Mesothelial cell of epicardium (in vitro differentiated cells): ENCODE results near the gene BNIP3. TPM values are rescaled to one million over a fixed set of nuclear protein-coding genes. Genes with fewer than 3 reads are reported as not detected.
"Not testable (repeated sequence)": the region's sequence is repeated elsewhere in the genome, so short reads cannot be mapped to it uniquely, and the experiment has no call there.

ENCODE experiments used
- DNase-seq, 2 experiments: peaks; one replicate each; pipeline ENCODE4 v3.0.0; 2021; ENCODE audit warnings: low spot score in 2 of 2; ENCODE audit not compliant: unreplicated experiment in 2 of 2
- H3K27ac Mint-ChIP-seq: 2 replicates; pipeline ENCODE4 v1.8.0; 2021; ENCODE audit warnings: mixed read lengths
- H3K27me3 Mint-ChIP-seq: 2 replicates; pipeline ENCODE4 v1.8.0; 2021; ENCODE audit warnings: low read depth, mixed read lengths
- H3K36me3 Mint-ChIP-seq: 2 replicates; pipeline ENCODE4 v1.8.0; 2021; ENCODE audit warnings: mixed read lengths
- H3K4me1 Mint-ChIP-seq: 2 replicates; pipeline ENCODE4 v1.8.0; 2021; ENCODE audit warnings: mixed read lengths
- H3K4me3 Mint-ChIP-seq: 2 replicates; pipeline ENCODE4 v1.8.0; 2021; ENCODE audit warnings: mild to moderate bottlenecking, moderate library complexity, mixed read lengths
- H3K9me3 Mint-ChIP-seq: 2 replicates; pipeline ENCODE4 v1.8.0; 2021; ENCODE audit warnings: mixed read lengths
- total RNA-seq: library from RNA; stranded (reverse); gene quantifications from 3 replicates; pipeline ENCODE4 v1.2.1, GENCODE V29; 2021
- TF ChIP-seq, protein P1 (sequence below): fragments of 200-600 bp; sonication (generic); IDR thresholded peaks from one replicate; pipeline ENCODE4 v1.5.0; 2021; ENCODE audit warnings: antibody characterized with exemption; ENCODE audit not compliant: unreplicated experiment

BNIP3 gene
- total RNA-seq, 1 donor from 2014 or later: 50.8 TPM

DNA sequence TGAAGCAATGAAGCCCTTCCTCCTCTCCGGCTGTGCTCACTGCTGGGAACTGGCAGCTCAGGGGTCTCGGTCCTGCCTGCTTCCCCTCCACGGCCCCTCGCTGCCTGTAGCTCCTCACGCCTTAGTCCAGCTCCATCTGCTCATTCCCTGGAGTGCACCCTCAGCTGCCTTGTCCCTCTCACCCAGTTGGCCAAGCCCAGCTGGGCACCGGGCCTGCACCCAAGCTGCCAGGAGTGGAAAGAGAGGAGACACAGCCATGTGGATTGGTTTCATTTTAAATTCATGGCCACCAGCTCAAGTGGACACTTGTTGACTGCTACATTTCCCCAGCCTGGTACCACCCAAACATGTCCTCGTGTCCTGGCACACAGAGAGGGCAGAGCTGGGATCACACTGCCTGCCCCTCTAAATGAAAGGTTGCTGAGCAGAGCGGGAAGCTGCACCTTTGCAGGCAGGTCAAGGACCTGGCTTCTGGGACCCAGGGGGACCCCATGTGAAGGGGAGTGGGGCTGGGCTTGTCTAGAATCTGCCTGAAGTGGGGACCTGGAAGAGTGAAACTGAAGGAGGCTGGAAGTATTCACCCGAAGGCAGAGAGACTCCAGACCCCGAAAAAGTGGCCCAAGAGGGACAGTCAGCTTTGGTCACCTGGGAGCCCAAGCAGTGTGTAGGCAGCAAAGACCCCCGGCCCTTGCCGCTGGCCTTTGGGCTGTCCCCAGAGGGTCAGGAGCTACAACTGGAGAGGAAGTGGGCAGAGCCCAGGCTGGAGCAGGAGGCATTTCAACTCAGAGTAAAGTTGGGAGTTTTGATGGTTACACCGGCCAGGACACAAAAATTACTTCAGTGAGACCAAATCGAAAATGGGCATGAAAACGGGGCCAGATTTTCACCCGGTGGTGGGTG is 15.0 kb upstream of the BNIP3 start:
- DNase-seq: no peak
- Mint-ChIP-seq H3K4me3 (no peak overlapping the region), H3K27me3 (peaks cover 7% of the 10 kb centered on the region), H3K27ac (peak overlapping the region; percentile 32), H3K4me1 (peaks cover 18% of the 10 kb centered on the region), H3K9me3 (no peaks in the 10 kb centered on the region), H3K36me3 (no peaks in the 10 kb centered on the region)
- TF ChIP-seq, protein P1, sequence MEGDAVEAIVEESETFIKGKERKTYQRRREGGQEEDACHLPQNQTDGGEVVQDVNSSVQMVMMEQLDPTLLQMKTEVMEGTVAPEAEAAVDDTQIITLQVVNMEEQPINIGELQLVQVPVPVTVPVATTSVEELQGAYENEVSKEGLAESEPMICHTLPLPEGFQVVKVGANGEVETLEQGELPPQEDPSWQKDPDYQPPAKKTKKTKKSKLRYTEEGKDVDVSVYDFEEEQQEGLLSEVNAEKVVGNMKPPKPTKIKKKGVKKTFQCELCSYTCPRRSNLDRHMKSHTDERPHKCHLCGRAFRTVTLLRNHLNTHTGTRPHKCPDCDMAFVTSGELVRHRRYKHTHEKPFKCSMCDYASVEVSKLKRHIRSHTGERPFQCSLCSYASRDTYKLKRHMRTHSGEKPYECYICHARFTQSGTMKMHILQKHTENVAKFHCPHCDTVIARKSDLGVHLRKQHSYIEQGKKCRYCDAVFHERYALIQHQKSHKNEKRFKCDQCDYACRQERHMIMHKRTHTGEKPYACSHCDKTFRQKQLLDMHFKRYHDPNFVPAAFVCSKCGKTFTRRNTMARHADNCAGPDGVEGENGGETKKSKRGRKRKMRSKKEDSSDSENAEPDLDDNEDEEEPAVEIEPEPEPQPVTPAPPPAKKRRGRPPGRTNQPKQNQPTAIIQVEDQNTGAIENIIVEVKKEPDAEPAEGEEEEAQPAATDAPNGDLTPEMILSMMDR: no peak

DNA sequence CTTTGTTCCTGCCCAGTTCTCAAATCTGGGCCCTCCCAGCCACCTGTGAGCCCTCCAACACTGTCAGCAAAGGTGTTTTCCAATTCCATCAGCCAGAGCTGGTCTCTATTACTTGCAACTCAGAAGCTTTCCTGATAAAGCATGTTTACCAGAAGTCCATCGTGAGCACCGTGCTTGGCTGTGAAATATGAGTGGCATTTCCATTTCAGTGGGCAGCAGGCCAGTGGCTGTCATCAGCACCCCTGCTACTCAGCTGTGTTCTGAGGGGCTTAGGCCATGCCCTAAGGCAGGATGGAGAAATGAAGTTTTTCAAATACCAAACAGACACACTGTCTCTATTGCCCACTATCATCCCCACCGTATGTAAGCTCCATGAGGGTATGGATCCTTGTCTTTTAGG is 12.7 kb upstream of the BNIP3 start:
- Mint-ChIP-seq H3K9me3 (no peaks in the 10 kb centered on the region), H3K4me3 (no peak overlapping the region), H3K4me1 (peaks cover 18% of the 10 kb centered on the region), H3K27me3 (peaks cover 3% of the 10 kb centered on the region), H3K27ac (no peak overlapping the region), H3K36me3 (no peaks in the 10 kb centered on the region)
- TF ChIP-seq, protein P1: no peak
- DNase-seq: no peak

DNA sequence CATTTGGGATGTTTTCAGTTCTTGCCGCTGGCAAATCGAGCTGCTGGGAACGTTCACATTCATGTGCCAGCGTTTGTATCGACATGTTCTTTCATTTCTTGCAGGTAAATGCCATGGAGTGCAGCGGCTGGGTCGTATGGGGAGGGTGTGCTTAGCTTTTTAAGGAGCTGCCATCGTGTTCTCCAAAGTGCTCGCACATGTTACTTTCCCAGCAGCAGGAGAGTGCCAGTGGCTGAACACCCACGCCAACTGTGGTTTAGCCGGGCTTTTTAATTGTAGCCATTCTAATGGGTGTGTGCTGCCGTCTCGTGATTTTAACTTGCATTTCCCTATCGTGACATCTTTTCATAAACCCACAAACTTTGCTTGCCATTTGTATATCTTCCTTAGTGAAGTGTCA is 11.6 kb upstream of the BNIP3 start:
- TF ChIP-seq, protein P1: no peak
- DNase-seq: no peak
- H3K4me3 Mint-ChIP-seq: no peak overlapping the region
- no peak overlapping the region for H3K27ac Mint-ChIP-seq
- peaks cover 3% of the 10 kb centered on the region for H3K27me3 Mint-ChIP-seq
- no peaks in the 10 kb centered on the region for H3K36me3 Mint-ChIP-seq
- peaks cover 3% of the 10 kb centered on the region for H3K9me3 Mint-ChIP-seq
- H3K4me1 Mint-ChIP-seq: peaks cover 17% of the 10 kb centered on the region

DNA sequence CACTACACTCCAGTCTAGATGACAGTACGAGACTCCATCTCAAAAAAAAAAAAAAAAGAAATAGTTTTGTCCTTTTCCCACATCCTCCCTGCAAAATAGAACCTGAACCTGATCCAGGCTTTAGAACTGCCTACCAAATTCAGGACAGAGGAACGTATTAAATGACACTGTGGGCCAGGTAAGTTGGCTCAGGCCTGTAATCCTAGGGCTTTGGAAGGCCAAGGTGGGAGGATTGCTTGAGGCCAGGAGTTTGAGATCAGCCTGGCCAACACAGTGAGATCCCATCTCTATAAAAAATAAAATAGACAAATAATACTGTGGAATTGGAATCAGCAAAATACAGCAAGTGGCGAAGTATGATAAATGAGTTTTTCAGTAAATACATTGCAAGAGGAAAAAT is 10.0 kb upstream of the BNIP3 start:
- DNase-seq: no peak
- Mint-ChIP-seq H3K27ac (no peak overlapping the region), H3K4me3 (no peak overlapping the region), H3K9me3 (peaks cover 5% of the 10 kb centered on the region), H3K36me3 (no peaks in the 10 kb centered on the region), H3K4me1 (peaks cover 1% of the 10 kb centered on the region), H3K27me3 (peaks cover 3% of the 10 kb centered on the region)
- TF ChIP-seq, protein P1: no peak

DNA sequence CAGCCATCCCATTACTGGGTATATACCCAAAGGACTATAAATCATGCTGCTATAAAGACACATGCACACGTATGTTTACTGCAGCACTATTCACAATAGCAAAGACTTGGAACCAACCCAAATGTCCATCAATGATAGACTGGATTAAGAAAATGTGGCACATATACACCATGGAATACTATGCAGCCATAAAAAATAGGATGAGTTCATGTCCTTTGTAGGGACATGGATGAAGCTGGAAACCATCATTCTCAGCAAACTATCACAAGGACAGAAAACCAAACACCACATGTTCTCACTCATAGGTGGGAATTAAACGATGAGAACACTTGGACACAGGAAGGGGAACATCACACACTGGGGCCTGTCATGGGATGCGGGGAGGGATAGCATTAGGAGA is 6.1 kb upstream of the BNIP3 start:
- not testable (repeated sequence) for H3K4me1 Mint-ChIP-seq, DNase-seq, H3K27ac Mint-ChIP-seq, H3K4me3 Mint-ChIP-seq, H3K36me3 Mint-ChIP-seq
- Mint-ChIP-seq H3K9me3 (peaks cover 30% of the 10 kb centered on the region), H3K27me3 (peaks cover 24% of the 10 kb centered on the region)

DNA sequence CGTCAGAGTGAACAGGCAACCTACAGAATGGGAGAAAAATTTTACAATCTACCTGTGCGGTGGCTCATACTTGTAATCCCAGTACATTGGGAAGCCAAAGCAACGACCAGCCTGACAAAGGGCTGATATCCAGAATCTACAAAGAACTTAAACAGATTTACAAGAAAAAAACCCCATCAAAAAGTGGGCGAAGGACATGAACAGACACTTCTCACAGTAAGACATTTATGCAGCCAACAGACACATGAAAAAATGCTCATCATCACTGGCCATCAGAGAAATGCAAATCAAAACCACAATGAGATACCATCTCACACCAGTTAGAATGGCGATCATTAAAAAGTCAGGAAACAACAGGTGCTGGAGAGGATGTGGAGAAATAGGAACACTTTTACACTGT is 5.6 kb upstream of the BNIP3 start:
- Mint-ChIP-seq H3K9me3 (peaks cover 30% of the 10 kb centered on the region), H3K27me3 (peaks cover 24% of the 10 kb centered on the region)
- H3K36me3 Mint-ChIP-seq, H3K4me1 Mint-ChIP-seq, H3K4me3 Mint-ChIP-seq, DNase-seq, H3K27ac Mint-ChIP-seq: not testable (repeated sequence)

DNA sequence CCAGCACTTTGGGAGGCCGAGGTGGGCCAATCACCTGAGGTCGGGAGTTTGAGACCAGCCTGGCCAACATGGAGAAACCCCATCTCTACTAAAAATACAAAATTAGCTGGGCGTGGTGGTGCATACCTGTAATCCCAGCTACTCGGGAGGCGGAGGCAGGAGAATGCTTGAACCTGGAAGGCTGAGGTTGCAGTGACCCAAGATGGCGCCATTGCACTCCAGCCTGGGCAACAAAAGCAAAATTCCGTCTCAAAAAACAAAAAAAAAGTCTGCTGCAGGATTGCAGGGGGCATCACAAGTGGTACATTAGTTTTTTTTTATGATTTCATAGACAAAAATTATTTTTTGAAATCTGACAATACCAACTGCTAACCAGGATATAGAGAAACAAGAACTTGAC is 5.1 kb upstream of the BNIP3 start:
- peaks cover 24% of the 10 kb centered on the region for H3K27me3 Mint-ChIP-seq
- not testable (repeated sequence) for H3K4me3 Mint-ChIP-seq, H3K27ac Mint-ChIP-seq, H3K4me1 Mint-ChIP-seq, DNase-seq, H3K36me3 Mint-ChIP-seq
- H3K9me3 Mint-ChIP-seq: peaks cover 30% of the 10 kb centered on the region
